HFFc6 (cell line): ENCODE results near the gene FGD6. TPM values are rescaled to one million over a fixed set of nuclear protein-coding genes. Genes with fewer than 3 reads are reported as not detected.

Experiments
- DNase-seq: peaks from one replicate; pipeline ENCODE4 v3.0.0-alpha.2; 2018
- H3K27ac Mint-ChIP-seq: 2 replicates; pipeline ENCODE4 v1.8.0; 2020; ENCODE audit warnings: mild to moderate bottlenecking, mixed read lengths
- H3K27me3 Mint-ChIP-seq: 2 replicates; pipeline ENCODE4 v1.8.0; 2021; ENCODE audit warnings: mild to moderate bottlenecking, moderate library complexity, mixed read lengths; ENCODE audit not compliant: insufficient read depth
- H3K36me3 Mint-ChIP-seq: 2 replicates; pipeline ENCODE4 v1.8.0; 2021; ENCODE audit warnings: low read depth, mixed read lengths
- H3K4me1 Mint-ChIP-seq: 2 replicates; pipeline ENCODE4 v1.8.0; 2020; ENCODE audit warnings: low read depth, mixed read lengths
- H3K4me3 Mint-ChIP-seq: 2 replicates; pipeline ENCODE4 v1.8.0; 2020; ENCODE audit warnings: mild to moderate bottlenecking, moderate library complexity, mixed read lengths
- H3K9me3 Mint-ChIP-seq: 2 replicates; pipeline ENCODE4 v1.8.0; 2020; ENCODE audit warnings: mild to moderate bottlenecking, mixed read lengths
- total RNA-seq, 6 experiments: library from RNA; stranded (reverse); fragmentation: NEBNext Ultra II Directional; extraction: Animal tissue kit (Norgen Biotek cat#: 25700); gene quantifications; 2 replicates in 1 of 6; 3 replicates in 5 of 6; pipeline ENCODE4 v1.2.3, GENCODE V29; 2021
- TF ChIP-seq, protein P1 (sequence below): fragments of 200-600 bp; sonication (generic); IDR thresholded peaks from 2 replicates; pipeline ENCODE4 v1.5.0; 2021; ENCODE audit warnings: antibody characterized with exemption, mild to moderate bottlenecking

The FGD6 gene
- total RNA-seq, 6 experiments from 2014 or later: 5.5 to 6.6 (median 6.0) TPM

GRCh38 chr12:95057424-95057823, 159.8 kb downstream of the FGD6 start:
- Mint-ChIP-seq H3K36me3 (peaks cover 13% of the 10 kb centered on the region), H3K9me3 (no peaks in the 10 kb centered on the region), H3K27me3 (no peaks in the 10 kb centered on the region), H3K4me3 (no peak overlapping the region), H3K27ac (no peak overlapping the region), H3K4me1 (no peaks in the 10 kb centered on the region)
- TF ChIP-seq, protein P1, sequence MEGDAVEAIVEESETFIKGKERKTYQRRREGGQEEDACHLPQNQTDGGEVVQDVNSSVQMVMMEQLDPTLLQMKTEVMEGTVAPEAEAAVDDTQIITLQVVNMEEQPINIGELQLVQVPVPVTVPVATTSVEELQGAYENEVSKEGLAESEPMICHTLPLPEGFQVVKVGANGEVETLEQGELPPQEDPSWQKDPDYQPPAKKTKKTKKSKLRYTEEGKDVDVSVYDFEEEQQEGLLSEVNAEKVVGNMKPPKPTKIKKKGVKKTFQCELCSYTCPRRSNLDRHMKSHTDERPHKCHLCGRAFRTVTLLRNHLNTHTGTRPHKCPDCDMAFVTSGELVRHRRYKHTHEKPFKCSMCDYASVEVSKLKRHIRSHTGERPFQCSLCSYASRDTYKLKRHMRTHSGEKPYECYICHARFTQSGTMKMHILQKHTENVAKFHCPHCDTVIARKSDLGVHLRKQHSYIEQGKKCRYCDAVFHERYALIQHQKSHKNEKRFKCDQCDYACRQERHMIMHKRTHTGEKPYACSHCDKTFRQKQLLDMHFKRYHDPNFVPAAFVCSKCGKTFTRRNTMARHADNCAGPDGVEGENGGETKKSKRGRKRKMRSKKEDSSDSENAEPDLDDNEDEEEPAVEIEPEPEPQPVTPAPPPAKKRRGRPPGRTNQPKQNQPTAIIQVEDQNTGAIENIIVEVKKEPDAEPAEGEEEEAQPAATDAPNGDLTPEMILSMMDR: no peak
- no peak for DNase-seq

DNA sequence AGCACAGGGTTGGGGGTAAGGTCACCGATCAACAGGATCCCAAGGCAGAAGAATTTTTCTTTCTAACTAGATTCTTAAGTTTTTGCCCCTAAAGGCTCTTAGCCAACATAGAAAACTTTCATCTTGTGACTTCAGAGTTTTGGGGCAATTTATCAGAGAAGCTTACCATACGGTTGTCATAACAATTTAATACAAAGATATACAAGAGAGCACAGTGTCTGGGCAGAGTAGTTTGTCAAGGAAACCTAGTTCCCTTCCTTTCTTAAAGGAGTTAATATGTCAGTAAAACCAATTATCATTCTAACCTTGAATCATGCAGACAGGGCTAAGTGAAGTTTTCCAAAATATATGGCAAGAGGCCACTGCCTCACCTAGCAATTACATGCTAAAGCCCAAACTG, 162.2 kb downstream of the FGD6 start:
- H3K27ac Mint-ChIP-seq: no peak overlapping the region
- H3K27me3 Mint-ChIP-seq: no peaks in the 10 kb centered on the region
- TF ChIP-seq, protein P1: no peak
- no peaks in the 10 kb centered on the region for H3K4me1 Mint-ChIP-seq
- no peaks in the 10 kb centered on the region for H3K9me3 Mint-ChIP-seq
- H3K4me3 Mint-ChIP-seq: no peak overlapping the region
- H3K36me3 Mint-ChIP-seq: peaks cover 16% of the 10 kb centered on the region
- no peak for DNase-seq

- H3K4me3 Mint-ChIP-seq: no peak overlapping the region
- no peak overlapping the region for H3K27ac Mint-ChIP-seq
- H3K36me3 Mint-ChIP-seq: peaks cover 17% of the 10 kb centered on the region
- H3K9me3 Mint-ChIP-seq: no peaks in the 10 kb centered on the region
- H3K4me1 Mint-ChIP-seq: no peaks in the 10 kb centered on the region
- no peak for DNase-seq
- no peaks in the 10 kb centered on the region for H3K27me3 Mint-ChIP-seq
- TF ChIP-seq, protein P1: no peak
These were observed 163.1 kb downstream of the FGD6 start for GRCh38 chr12:95054206-95054605.

GRCh38 chr12:95051241-95051640, 166.0 kb downstream of the FGD6 start:
- Mint-ChIP-seq H3K9me3 (no peaks in the 10 kb centered on the region), H3K4me1 (no peaks in the 10 kb centered on the region), H3K4me3 (no peak overlapping the region), H3K27me3 (no peaks in the 10 kb centered on the region), H3K36me3 (peaks cover 17% of the 10 kb centered on the region), H3K27ac (no peak overlapping the region)
- TF ChIP-seq, protein P1: no peak
- DNase-seq: no peak

GRCh38 chr12:95037906-95038305, 179.4 kb downstream of the FGD6 start:
- H3K27me3 Mint-ChIP-seq: no peaks in the 10 kb centered on the region
- TF ChIP-seq, protein P1: no peak
- no peaks in the 10 kb centered on the region for H3K9me3 Mint-ChIP-seq
- peaks cover 4% of the 10 kb centered on the region; the same call in 1 of the 2 replicates for H3K36me3 Mint-ChIP-seq
- H3K27ac Mint-ChIP-seq: no peak overlapping the region
- DNase-seq: no peak
- H3K4me1 Mint-ChIP-seq: no peaks in the 10 kb centered on the region
- H3K4me3 Mint-ChIP-seq: no peak overlapping the region

- Mint-ChIP-seq H3K9me3 (no peaks in the 10 kb centered on the region), H3K27me3 (no peaks in the 10 kb centered on the region), H3K4me3 (no peak overlapping the region), H3K27ac (no peak overlapping the region), H3K4me1 (no peaks in the 10 kb centered on the region), H3K36me3 (peaks cover 4% of the 10 kb centered on the region; the same call in 1 of the 2 replicates)
- TF ChIP-seq, protein P1: no peak
- no peak for DNase-seq
These were observed 182.5 kb downstream of the FGD6 start for GRCh38 chr12:95034750-95035149.
